Smooth muscle cell (in vitro differentiated cells): Measurements from ENCODE around the gene ARL4A. TPM values are rescaled to one million over a fixed set of nuclear protein-coding genes. Genes with fewer than 3 reads are reported as not detected.
A peak's percentile ranks its signal among the peaks of the same experiment; 100 is the strongest.

Experiments
- DNase-seq: peaks from one replicate; lab custom pipeline; 2025; ENCODE audit not compliant: unreplicated experiment; lab: John Stamatoyannopoulos, UW
- H2AFZ ChIP-seq: fragments of 200-600 bp; sonication (generic); 2 replicates; pipeline ENCODE4 v1.6.0; 2016; ENCODE audit warnings: antibody characterized with exemption, low read depth, mild to moderate bottlenecking
- H3F3A ChIP-seq: fragments of 200-600 bp; sonication (generic); 2 replicates; pipeline ENCODE4 v1.6.0; 2017; ENCODE audit warnings: antibody characterized with exemption, low read depth
- H3K27ac ChIP-seq: fragments of 200-600 bp; sonication (generic); 2 replicates; pipeline ENCODE4 v1.5.1; 2016; ENCODE audit warnings: low read depth, mild to moderate bottlenecking
- H3K27me3 ChIP-seq: fragments of 200-600 bp; sonication (generic); 2 replicates; pipeline ENCODE4 v1.6.1; 2016; ENCODE audit warnings: low read depth, mild to moderate bottlenecking
- H3K36me3 ChIP-seq: fragments of 200-600 bp; sonication (generic); 2 replicates; pipeline ENCODE4 v1.5.1; 2016; ENCODE audit warnings: low read depth
- H3K4me1 ChIP-seq: fragments of 200-600 bp; sonication (generic); 2 replicates; pipeline ENCODE4 v1.5.1; 2016; ENCODE audit warnings: low read depth
- H3K4me2 ChIP-seq: fragments of 200-600 bp; sonication (generic); 2 replicates; pipeline ENCODE4 v1.6.0; 2016; ENCODE audit warnings: mild to moderate bottlenecking
- H3K4me3 ChIP-seq: fragments of 200-600 bp; sonication (generic); 2 replicates; pipeline ENCODE4 v1.5.1; 2016; ENCODE audit warnings: mild to moderate bottlenecking
- H3K79me2 ChIP-seq: fragments of 200-600 bp; sonication (generic); 2 replicates; pipeline ENCODE4 v1.6.0; 2016; ENCODE audit warnings: low read depth, mild to moderate bottlenecking
- H3K9ac ChIP-seq: fragments of 200-600 bp; sonication (generic); 2 replicates; pipeline ENCODE4 v1.6.0; 2016; ENCODE audit warnings: low read depth
- H3K9me3 ChIP-seq: fragments of 200-600 bp; sonication (generic); replicated peaks from 2 replicates; pipeline ENCODE4 v1.5.1; 2016; ENCODE audit warnings: low read depth
- H4K20me1 ChIP-seq: fragments of 200-600 bp; sonication (generic); 2 replicates; pipeline ENCODE4 v1.6.0; 2016; ENCODE audit warnings: low read depth
- CTCF ChIP-seq: fragments of 200-600 bp; sonication (generic); IDR thresholded peaks from 2 replicates; pipeline ENCODE4 v1.5.1; 2017; ENCODE audit warnings: borderline replicate concordance, mild to moderate bottlenecking, antibody characterized with exemption; ENCODE audit not compliant: insufficient read depth, poor library complexity, severe bottlenecking
- WGBS: methylation state at CpG from one replicate; pipeline ENCODE4 v1.1.7; 2016; ENCODE audit warnings: low lambda C conversion rate; 5-methylcytosine and 5-hydroxymethylcytosine counted together
- polyA plus RNA-seq: library from polyadenylated mRNA; unstranded; fragments of >200 nt; fragmentation: Nextera tagmentation; extraction: Ambion mirVana; gene quantifications from 2 replicates; pipeline ENCODE4 v1.2.1, GENCODE V29; 2016
- total RNA-seq: library from RNA; depleted of rRNA; stranded (reverse); fragments of >200 nt; gene quantifications from 2 replicates; pipeline ENCODE4 v1.2.3, GENCODE V29; 2014

ARL4A gene
- total and polyA plus RNA-seq, 2 experiments from 2014 or later: 86.6 to 113 TPM

DNA sequence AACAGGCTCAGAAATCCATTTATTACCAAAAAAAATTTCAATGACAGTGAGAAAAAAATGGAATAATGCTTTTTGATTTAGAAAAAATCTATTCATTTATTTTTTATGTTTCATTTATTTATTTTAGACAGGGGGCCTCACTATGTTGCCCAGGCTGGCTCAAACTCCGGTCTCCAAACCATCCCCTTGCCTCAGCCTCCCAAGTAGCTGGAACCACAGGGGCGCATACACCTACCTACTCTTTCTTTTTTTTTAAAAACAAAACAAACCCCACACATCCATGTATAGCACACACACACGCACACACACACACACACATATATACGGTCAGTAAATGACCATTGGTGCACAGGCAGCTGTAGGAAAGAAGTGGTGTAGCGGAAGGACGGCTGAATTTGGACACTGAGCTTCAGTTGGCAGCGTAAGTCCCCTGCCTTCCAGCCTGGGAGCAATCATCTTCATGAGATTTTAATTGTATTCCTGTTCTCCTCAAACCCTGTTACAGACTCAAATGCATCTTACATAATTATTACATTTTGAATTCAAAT, 28.8 kb downstream of the ARL4A start:
- TF ChIP-seq CTCF: no peak
- Histone ChIP-seq H3K27me3 (no peaks in the 10 kb centered on the region), H3K36me3 (no peaks in the 10 kb centered on the region), H3K27ac (peak overlapping the region; percentile 85), H3K79me2 (no peaks in the 10 kb centered on the region), H3K9me3 (no peaks in the 10 kb centered on the region), H3F3A (peaks cover 13% of the 10 kb centered on the region), H2AFZ (peak overlapping the region; percentile 97), H4K20me1 (no peaks in the 10 kb centered on the region), H3K4me1 (peaks cover 52% of the 10 kb centered on the region), H3K4me3 (peak overlapping the region; percentile 36), H3K9ac (peak overlapping the region; percentile 43), H3K4me2 (peak overlapping the region; percentile 84)
- no peak for DNase-seq
- 79% methylated on average over 7 of the region's 7 CpGs for WGBS

DNA sequence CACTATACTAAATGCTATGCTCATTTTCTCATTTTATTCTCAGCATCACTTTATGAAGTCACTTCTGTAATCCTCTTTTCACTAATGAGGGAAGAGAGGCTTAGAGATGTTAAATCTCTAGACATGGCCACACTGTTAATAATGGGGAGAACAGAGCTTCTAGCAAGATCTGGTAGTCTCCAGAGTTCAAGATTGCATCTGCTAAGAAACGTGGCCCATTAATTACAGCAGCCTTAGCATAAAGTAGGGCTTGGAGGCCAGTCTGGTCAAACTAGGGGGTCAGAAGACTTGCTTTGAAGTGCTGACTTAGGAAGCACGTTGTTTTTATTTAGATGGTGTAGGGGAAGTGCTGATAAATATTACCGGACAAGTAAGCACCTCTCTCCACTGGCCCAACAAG, 29.3 kb downstream of the ARL4A start:
- H3K9ac ChIP-seq: no peak overlapping the region
- H4K20me1 ChIP-seq: no peaks in the 10 kb centered on the region
- H3K27ac ChIP-seq: peak overlapping the region; percentile 85
- peaks cover 13% of the 10 kb centered on the region for H3F3A ChIP-seq
- H3K4me1 ChIP-seq: peaks cover 52% of the 10 kb centered on the region
- H3K4me3 ChIP-seq: no peak overlapping the region
- H3K4me2 ChIP-seq: peak overlapping the region; percentile 84
- TF ChIP-seq CTCF: no peak
- H3K36me3 ChIP-seq: no peaks in the 10 kb centered on the region
- no peaks in the 10 kb centered on the region for H3K27me3 ChIP-seq
- no peaks in the 10 kb centered on the region for H3K79me2 ChIP-seq
- WGBS: 35% methylated on average over 3 of the region's 3 CpGs
- no peaks in the 10 kb centered on the region for H3K9me3 ChIP-seq
- H2AFZ ChIP-seq: peak overlapping the region; percentile 42
- DNase-seq: no peak

GRCh38 chr7:12719141-12719919, 31.9 kb downstream of the ARL4A start:
- Histone ChIP-seq H3K4me3 (no peak overlapping the region), H3K27ac (peak overlapping the region; percentile 67), H2AFZ (no peak overlapping the region), H4K20me1 (no peaks in the 10 kb centered on the region), H3K9ac (no peak overlapping the region), H3K4me2 (peak overlapping the region; percentile 35), H3K27me3 (no peaks in the 10 kb centered on the region), H3K79me2 (no peaks in the 10 kb centered on the region), H3K4me1 (peaks cover 45% of the 10 kb centered on the region), H3K9me3 (no peaks in the 10 kb centered on the region), H3K36me3 (no peaks in the 10 kb centered on the region), H3F3A (peaks cover 13% of the 10 kb centered on the region)
- TF ChIP-seq CTCF: no peak
- 56% methylated on average over 5 of the region's 5 CpGs for WGBS
- no peak for DNase-seq
